Activated CD4-positive, alpha-beta T cell treated with anti-CD3 and anti-CD28 coated beads for 36 hours (primary cell): ENCODE measurements around the gene VEGFC. TPM values are rescaled to one million over a fixed set of nuclear protein-coding genes. Genes with fewer than 3 reads are reported as not detected.
A peak's percentile ranks its signal among the peaks of the same experiment; 100 is the strongest.

ENCODE experiments used
- ATAC-seq: fragments of 200-7000 bp; cut with Tn5 transposase; one replicate; pipeline ENCODE4 v1.10.0; 2021; ENCODE audit warnings: mild to moderate bottlenecking, moderate library complexity
- CTCF ChIA-PET: fragments of 350-600 bp; sonication (Branson Sonifier 250); formaldehyde crosslinking; loops from one replicate; lab custom pipeline; 2021; ENCODE audit warnings: antibody characterized with exemption; lab: Charles Lee
- POLR2A ChIA-PET: fragments of 350-600 bp; sonication (Branson Sonifier 250); formaldehyde crosslinking; loops from one replicate; lab custom pipeline; 2021; ENCODE audit warnings: antibody characterized with exemption, inconsistent platforms; lab: Charles Lee
- DNase-seq: peaks from one replicate; pipeline ENCODE4 v3.0.0-alpha.2; 2020
- H3K27ac Mint-ChIP-seq: one replicate; pipeline ENCODE4 v1.8.0; 2021; ENCODE audit warnings: mixed read lengths
- H3K27me3 Mint-ChIP-seq: one replicate; pipeline ENCODE4 v1.8.0; 2021; ENCODE audit warnings: mixed read lengths
- H3K36me3 Mint-ChIP-seq: one replicate; pipeline ENCODE4 v1.8.0; 2021; ENCODE audit warnings: low read depth, mixed read lengths
- H3K4me1 Mint-ChIP-seq: one replicate; pipeline ENCODE4 v1.8.0; 2021; ENCODE audit warnings: mixed read lengths
- H3K4me3 Mint-ChIP-seq: one replicate; pipeline ENCODE4 v1.8.0; 2021; ENCODE audit warnings: mild to moderate bottlenecking, moderate library complexity, mixed read lengths
- H3K9me3 Mint-ChIP-seq: one replicate; pipeline ENCODE4 v1.8.0; 2021; ENCODE audit warnings: low read depth, mixed read lengths
- intact Hi-C, 2 experiments: fragments of 100-400 bp; cut with DNase I in 1 of 2; cut with micrococcal nuclease in 1 of 2; formaldehyde crosslinking; loops; one replicate each; pipeline versions ENCODE4 v1.14.2 to v1.15.1; 2022 to 2024; cut with DNase I, micrococcal nuclease
- total RNA-seq, 2 experiments: library from RNA; stranded (reverse); gene quantifications; one replicate each; pipeline ENCODE4 v1.2.3, GENCODE V29; 2021

Gene VEGFC
- total RNA-seq, 2 experiments from 2014 or later: not detected

GRCh38 chr4:176794651-176795050, 1.9 kb upstream of the VEGFC start:
- ChIA-PET CTCF (no interaction called here), POLR2A (no interaction called here)
- ATAC-seq (no peak), DNase-seq (no peak)
- Mint-ChIP-seq H3K27ac (no peak overlapping the region), H3K27me3 (peaks cover 35% of the 10 kb centered on the region), H3K4me3 (no peak overlapping the region), H3K9me3 (no peaks in the 10 kb centered on the region), H3K36me3 (no peaks in the 10 kb centered on the region), H3K4me1 (peaks cover 3% of the 10 kb centered on the region)
- intact Hi-C loops: loop anchor here in 1 of 2 experiments (5.0 kb wide), 1 partner anchor 417 kb away; no protein-coding TSS in a partner anchor

DNA sequence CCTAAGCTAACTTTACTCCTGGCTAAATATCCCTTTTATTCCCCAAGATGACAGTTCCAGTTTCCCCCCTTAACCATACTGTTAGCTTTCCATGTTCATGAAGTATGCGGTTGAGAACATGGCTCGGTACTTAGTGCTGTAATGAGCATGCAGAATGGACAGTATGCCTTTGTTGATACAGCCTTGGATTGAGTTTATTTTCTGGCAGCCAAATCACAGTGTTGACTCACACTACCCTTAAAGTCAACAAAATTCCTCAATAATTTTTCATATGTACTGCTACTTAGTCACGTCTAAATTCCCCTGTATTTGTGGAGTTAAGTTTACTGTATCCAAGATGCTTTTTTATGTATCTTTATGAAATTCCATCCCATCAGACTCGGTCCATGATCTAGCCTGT, 1.4 kb upstream of the VEGFC start:
- no peak overlapping the region for H3K4me3 Mint-ChIP-seq
- no peaks in the 10 kb centered on the region for H3K9me3 Mint-ChIP-seq
- DNase-seq (no peak), ATAC-seq (no peak)
- intact Hi-C loops: loop anchor here in 1 of 2 experiments (5.0 kb wide), 1 partner anchor 417 kb away; no protein-coding TSS in a partner anchor
- no peak overlapping the region for H3K27ac Mint-ChIP-seq
- H3K4me1 Mint-ChIP-seq: peaks cover 3% of the 10 kb centered on the region
- ChIA-PET CTCF (no interaction called here), POLR2A (no interaction called here)
- no peaks in the 10 kb centered on the region for H3K36me3 Mint-ChIP-seq
- H3K27me3 Mint-ChIP-seq: peaks cover 37% of the 10 kb centered on the region

GRCh38 chr4:176793060-176793605, 411 bp upstream of the VEGFC start:
- H3K4me3 Mint-ChIP-seq: no peak overlapping the region
- ChIA-PET CTCF (no interaction called here), POLR2A (no interaction called here)
- H3K4me1 Mint-ChIP-seq: peaks cover 3% of the 10 kb centered on the region
- intact Hi-C loops: loop anchor here in 1 of 2 experiments (5.0 kb wide), 1 partner anchor 416 kb away; no protein-coding TSS in a partner anchor
- H3K9me3 Mint-ChIP-seq: no peaks in the 10 kb centered on the region
- peaks cover 37% of the 10 kb centered on the region for H3K27me3 Mint-ChIP-seq
- no peak for DNase-seq
- H3K36me3 Mint-ChIP-seq: no peaks in the 10 kb centered on the region
- no peak overlapping the region for H3K27ac Mint-ChIP-seq
- ATAC-seq: no peak

DNA sequence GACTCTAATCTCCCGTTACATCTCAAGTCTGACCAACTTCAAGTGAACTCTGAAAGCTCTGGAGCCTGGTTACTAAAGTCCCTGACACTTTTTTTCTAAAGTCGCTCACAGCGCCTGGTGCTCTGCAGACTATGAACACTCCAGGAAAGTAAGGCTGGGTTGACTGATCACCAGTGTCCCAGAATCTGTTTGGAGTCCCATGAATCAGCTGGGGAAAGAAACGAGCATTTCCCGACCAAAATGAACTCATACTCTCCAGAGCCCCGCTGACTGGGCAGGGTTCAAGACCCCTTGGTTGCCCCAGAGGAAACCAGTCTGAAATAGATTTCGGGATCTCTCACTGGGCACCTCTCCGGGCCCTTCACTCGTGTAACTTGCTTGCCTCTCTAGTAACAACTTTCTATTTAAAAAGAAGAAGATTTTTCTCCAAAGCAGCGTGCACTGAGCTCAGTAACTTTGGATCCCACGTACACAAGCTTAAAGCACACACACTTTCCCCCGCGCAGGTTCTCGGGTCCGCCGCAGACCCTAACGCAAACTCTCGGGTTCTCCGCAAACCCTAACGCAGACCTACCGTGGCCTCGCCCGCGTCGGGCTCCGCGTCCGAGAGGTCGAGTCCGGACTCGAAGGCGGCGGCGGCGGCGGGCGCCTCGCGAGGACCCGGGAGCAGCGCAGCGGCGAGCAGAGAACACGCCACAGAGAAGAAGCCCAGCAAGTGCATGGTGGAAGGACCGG, 964 bp downstream of the VEGFC start:
- CTCF ChIA-PET: interaction anchor here (0.6 to 0.8 kb wide), 3 partner anchors 80 to 261 kb away, joined by 3 to 4 read pairs (median 4); no protein-coding TSS in a partner anchor
- no peaks in the 10 kb centered on the region for H3K9me3 Mint-ChIP-seq
- peak; percentile 3 for DNase-seq
- no peaks in the 10 kb centered on the region for H3K36me3 Mint-ChIP-seq
- H3K4me1 Mint-ChIP-seq: peaks cover 3% of the 10 kb centered on the region
- intact Hi-C loops: loop anchor here (2.0 to 5.0 kb wide), 3 partner anchors 255 to 414 kb away; no protein-coding TSS in a partner anchor
- POLR2A ChIA-PET: no interaction called here
- ATAC-seq: no peak
- peaks cover 33% of the 10 kb centered on the region for H3K27me3 Mint-ChIP-seq
- H3K4me3 Mint-ChIP-seq: no peak overlapping the region
- H3K27ac Mint-ChIP-seq: no peak overlapping the region

GRCh38 chr4:176790398-176790797, 2.3 kb downstream of the VEGFC start:
- no peak for ATAC-seq
- POLR2A ChIA-PET: no interaction called here

DNA sequence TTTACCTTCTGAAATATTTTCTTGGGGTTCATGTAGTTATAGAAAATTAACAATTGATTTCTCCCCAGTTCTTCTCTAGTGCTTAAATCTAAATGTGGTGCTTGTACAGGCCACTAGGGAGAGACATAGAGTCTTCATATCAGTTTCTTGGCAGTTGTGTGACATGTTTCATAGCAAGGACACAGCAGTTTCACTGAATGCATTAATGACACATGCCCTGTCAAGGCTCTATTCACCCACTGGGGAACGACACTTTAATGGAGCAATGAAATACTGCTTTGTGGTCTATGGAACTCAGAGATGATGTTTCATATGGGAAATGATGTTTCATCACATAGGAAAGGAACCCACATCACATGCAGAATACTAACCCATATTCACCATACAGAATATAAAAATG, 2.8 kb downstream of the VEGFC start:
- peaks cover 3% of the 10 kb centered on the region for H3K4me1 Mint-ChIP-seq
- H3K9me3 Mint-ChIP-seq: no peaks in the 10 kb centered on the region
- ATAC-seq: peak; percentile 74
- ChIA-PET CTCF (no interaction called here), POLR2A (no interaction called here)
- intact Hi-C loops: loop anchor here (2.0 to 5.0 kb wide), 3 partner anchors 257 to 413 kb away; no protein-coding TSS in a partner anchor
- H3K36me3 Mint-ChIP-seq: no peaks in the 10 kb centered on the region
- DNase-seq: no peak
- peaks cover 37% of the 10 kb centered on the region for H3K27me3 Mint-ChIP-seq
- H3K27ac Mint-ChIP-seq: no peak overlapping the region
- H3K4me3 Mint-ChIP-seq: no peak overlapping the region

More at GRCh38 chr4:176790398-176790797, 2.3 kb downstream of the VEGFC start:
- Mint-ChIP-seq H3K4me1 (peaks cover 3% of the 10 kb centered on the region), H3K36me3 (no peaks in the 10 kb centered on the region), H3K9me3 (no peaks in the 10 kb centered on the region), H3K27ac (no peak overlapping the region), H3K4me3 (no peak overlapping the region), H3K27me3 (peaks cover 39% of the 10 kb centered on the region)
- CTCF ChIA-PET: no interaction called here
- DNase-seq: no peak
- intact Hi-C loops: loop anchor here (2.0 to 5.0 kb wide), 3 partner anchors 256 to 413 kb away; no protein-coding TSS in a partner anchor

DNA sequence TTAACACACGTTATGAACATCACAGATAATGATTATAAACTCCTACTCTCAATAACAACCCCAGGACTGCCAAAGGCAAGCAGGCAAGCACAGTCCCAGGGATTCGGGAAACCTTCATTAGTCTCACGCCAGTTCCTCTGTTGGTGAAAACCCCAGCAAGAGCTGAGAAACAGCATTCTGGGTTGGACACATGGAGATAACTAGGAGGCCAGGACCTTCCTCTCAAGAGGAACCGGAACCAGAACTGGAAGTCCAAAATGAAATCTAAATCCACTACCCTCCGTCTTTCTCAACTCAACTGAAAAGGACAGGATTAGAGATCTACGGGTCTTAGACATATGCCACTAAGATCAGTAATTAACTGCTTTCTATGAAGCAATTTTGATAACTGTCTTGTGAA, 3.8 kb downstream of the VEGFC start:
- intact Hi-C loops: no loop called here
- ChIA-PET POLR2A (no interaction called here), CTCF (no interaction called here)
- Mint-ChIP-seq H3K4me1 (peaks cover 3% of the 10 kb centered on the region), H3K27ac (no peak overlapping the region), H3K36me3 (no peaks in the 10 kb centered on the region), H3K27me3 (peaks cover 35% of the 10 kb centered on the region), H3K9me3 (no peaks in the 10 kb centered on the region), H3K4me3 (no peak overlapping the region)
- DNase-seq: no peak
- no peak for ATAC-seq

DNA sequence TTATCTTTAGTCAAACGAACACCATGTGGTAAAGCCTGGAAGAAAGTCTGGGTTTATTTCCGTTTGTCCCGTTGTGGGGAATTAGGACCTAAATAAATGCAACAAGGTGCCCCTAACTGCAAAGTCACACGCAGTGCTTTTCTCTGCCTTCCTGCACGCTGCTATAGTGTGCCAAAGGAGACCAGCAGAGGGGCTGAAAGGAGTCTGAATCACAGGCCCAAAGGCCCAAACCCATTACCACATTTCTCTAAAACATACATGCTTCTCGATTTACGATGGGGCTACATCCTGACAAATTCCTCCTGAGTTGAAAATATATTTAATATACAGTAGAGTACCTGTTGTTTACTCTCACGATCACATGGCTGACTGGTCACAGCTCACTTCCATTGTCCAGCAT, 4.5 kb downstream of the VEGFC start:
- CTCF ChIA-PET: no interaction called here
- H3K27ac Mint-ChIP-seq: no peak overlapping the region
- DNase-seq: no peak

DNA sequence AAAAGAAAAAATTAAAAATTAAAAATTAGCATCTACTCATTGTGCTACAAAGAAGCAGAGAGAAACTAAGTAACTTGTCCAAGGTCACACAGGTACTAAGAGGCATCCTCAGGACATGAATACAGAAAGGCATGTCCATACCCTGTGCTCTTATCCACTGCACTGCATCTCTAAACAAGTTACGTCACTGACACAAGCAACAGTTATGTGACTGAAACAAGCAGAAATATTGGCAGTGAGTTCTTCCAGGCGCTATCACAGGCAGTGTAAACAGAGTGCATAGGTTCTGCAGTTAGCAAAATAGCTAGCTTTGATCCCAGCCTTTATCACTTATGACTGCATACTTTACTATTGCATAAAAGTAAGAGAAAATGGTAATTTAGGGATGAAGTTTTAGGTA, 7.9 kb downstream of the VEGFC start:
- no peaks in the 10 kb centered on the region for H3K36me3 Mint-ChIP-seq
- no peak overlapping the region for H3K4me3 Mint-ChIP-seq
- H3K27me3 Mint-ChIP-seq: peaks cover 11% of the 10 kb centered on the region
- ChIA-PET POLR2A (no interaction called here), CTCF (no interaction called here)
- DNase-seq (no peak), ATAC-seq (no peak)
- H3K27ac Mint-ChIP-seq: no peak overlapping the region
- no peaks in the 10 kb centered on the region for H3K9me3 Mint-ChIP-seq
- intact Hi-C loops: no loop called here
- no peaks in the 10 kb centered on the region for H3K4me1 Mint-ChIP-seq

More for the DNA sequence above, 4.5 kb downstream of the VEGFC start:
- no peaks in the 10 kb centered on the region for H3K9me3 Mint-ChIP-seq
- no peak overlapping the region for H3K4me3 Mint-ChIP-seq
- intact Hi-C loops: no loop called here
- no peak for ATAC-seq
- no peaks in the 10 kb centered on the region for H3K36me3 Mint-ChIP-seq
- peaks cover 27% of the 10 kb centered on the region for H3K27me3 Mint-ChIP-seq
- POLR2A ChIA-PET: no interaction called here
- peaks cover 3% of the 10 kb centered on the region for H3K4me1 Mint-ChIP-seq

- DNase-seq: no peak
- ChIA-PET CTCF (no interaction called here), POLR2A (no interaction called here)
- Mint-ChIP-seq H3K27me3 (peaks cover 9% of the 10 kb centered on the region), H3K27ac (no peak overlapping the region), H3K4me1 (no peaks in the 10 kb centered on the region), H3K4me3 (no peak overlapping the region), H3K36me3 (no peaks in the 10 kb centered on the region), H3K9me3 (no peaks in the 10 kb centered on the region)
- no peak for ATAC-seq
- intact Hi-C loops: no loop called here
These were observed 9.9 kb downstream of the VEGFC start for GRCh38 chr4:176782794-176783193.

DNA sequence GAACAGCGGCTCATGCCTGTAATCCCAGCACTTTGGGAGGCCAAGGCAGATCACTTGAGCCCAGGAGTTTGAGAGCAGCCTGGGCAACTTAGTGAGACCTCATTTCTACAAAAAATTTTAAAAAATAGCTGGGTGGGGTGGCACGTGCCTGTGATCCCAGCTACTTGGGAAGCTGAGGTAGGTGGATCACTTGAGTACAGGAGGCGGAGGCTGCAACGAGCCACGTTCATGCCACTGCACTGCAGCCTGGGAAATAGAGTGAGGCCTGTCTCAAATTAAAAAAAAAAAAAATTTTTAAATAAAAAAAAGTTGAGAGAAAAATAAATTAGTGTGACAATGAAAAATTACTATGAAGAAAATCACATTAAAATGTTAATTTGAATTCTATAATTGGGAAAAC, 10.5 kb downstream of the VEGFC start:
- Mint-ChIP-seq H3K4me1 (no peaks in the 10 kb centered on the region), H3K4me3 (no peak overlapping the region), H3K9me3 (no peaks in the 10 kb centered on the region), H3K36me3 (no peaks in the 10 kb centered on the region), H3K27ac (no peak overlapping the region), H3K27me3 (peaks cover 9% of the 10 kb centered on the region)
- CTCF ChIA-PET: no interaction called here
- POLR2A ChIA-PET: no interaction called here
- intact Hi-C loops: no loop called here
- DNase-seq: no peak
- ATAC-seq: no peak

- intact Hi-C loops: no loop called here
- ChIA-PET POLR2A (no interaction called here), CTCF (no interaction called here)
- H3K27ac Mint-ChIP-seq: no peak overlapping the region
- DNase-seq (no peak), ATAC-seq (no peak)
- no peak overlapping the region for H3K4me3 Mint-ChIP-seq
- H3K27me3 Mint-ChIP-seq: peaks cover 9% of the 10 kb centered on the region
- H3K36me3 Mint-ChIP-seq: no peaks in the 10 kb centered on the region
- no peaks in the 10 kb centered on the region for H3K9me3 Mint-ChIP-seq
- H3K4me1 Mint-ChIP-seq: no peaks in the 10 kb centered on the region
These were observed 11.0 kb downstream of the VEGFC start for GRCh38 chr4:176781739-176782100.
